Endothelial cell of umbilical vein (primary cell): Measurements from ENCODE around the gene NBEA. TPM values are rescaled to one million over a fixed set of nuclear protein-coding genes. Genes with fewer than 3 reads are reported as not detected.

ENCODE experiments used
- BruUV-seq: library from RNA; stranded (reverse); fragments of 400-500 nt; replicated peaks from 2 replicates; lab custom pipeline; 2021; lab: Mats Ljungman, UMichigan
- CTCF ChIA-PET: fragments of 300-600, 350-600 bp; sonication (Branson Sonifier 250); formaldehyde crosslinking; loops from one replicate; lab custom pipeline; 2021; ENCODE audit warnings: antibody characterized with exemption, inconsistent platforms; lab: Charles Lee
- POLR2A ChIA-PET: fragments of 300-600, 350-600 bp; sonication (Branson Sonifier 250); formaldehyde crosslinking; loops from one replicate; lab custom pipeline; 2021; ENCODE audit warnings: antibody characterized with exemption, inconsistent platforms; lab: Charles Lee
- DNase-seq: peaks from one replicate; pipeline ENCODE4 v3.0.0-alpha.2; 2011; ENCODE audit warnings: low read depth, low spot score
- FAIRE-seq: peaks from 2 replicates; lab custom pipeline; 2011; peaks lifted over from hg19 to GRCh38; lab: Jason Lieb, UNC
- H2AFZ ChIP-seq: 2 replicates; pipeline ENCODE4 v1.6.0; 2012; ENCODE audit warnings: low read depth, low read length, control low read depth, inconsistent platforms
- H3K27ac ChIP-seq: 2 replicates; pipeline ENCODE4 v1.5.1; 2011; ENCODE audit warnings: low read depth, mild to moderate bottlenecking, control low read depth, low read length, moderate library complexity; ENCODE audit not compliant: insufficient read depth
- H3K27me3 ChIP-seq, 2 experiments: 2 replicates each; pipeline versions ENCODE4 v1.6.0 to v1.6.1; 2011; ENCODE audit warnings: low read length in 2 of 2, mixed read lengths in 1 of 2; ENCODE audit not compliant: control insufficient read depth in 2 of 2, insufficient read depth in 2 of 2
- H3K36me3 ChIP-seq, 2 experiments: 2 replicates in 1 of 2; 3 replicates in 1 of 2; pipeline ENCODE4 v1.5.1; 2011; ENCODE audit warnings: low read length in 2 of 2, mild to moderate bottlenecking in 1 of 2, moderate library complexity in 1 of 2; ENCODE audit not compliant: control insufficient read depth in 2 of 2, insufficient read depth in 2 of 2; ENCODE audit errors: extremely low read depth in 1 of 2
- H3K4me1 ChIP-seq: 3 replicates; pipeline ENCODE4 v1.5.1; 2011; ENCODE audit warnings: mild to moderate bottlenecking, low read length; ENCODE audit not compliant: control insufficient read depth, insufficient read depth; ENCODE audit errors: extremely low read depth
- H3K4me2 ChIP-seq: 2 replicates; pipeline ENCODE4 v1.6.1; 2011; ENCODE audit warnings: low read length, control low read depth, mixed read lengths; ENCODE audit not compliant: insufficient read depth
- H3K4me3 ChIP-seq, 3 experiments: fragments of 200-600 bp in 1 of 3; sonication (generic), shearing (Covaris generic) in 1 of 3; replicated peaks in 1 of 3; 2 replicates each; pipeline ENCODE4 v1.5.1; 2011 to 2016; ENCODE audit warnings: control low read depth in 3 of 3, low read length in 3 of 3, mild to moderate bottlenecking in 2 of 3, inconsistent platforms in 1 of 3, low read depth in 1 of 3, moderate library complexity in 1 of 3; ENCODE audit not compliant: insufficient read depth in 1 of 3
- H3K79me2 ChIP-seq: 2 replicates; pipeline ENCODE4 v1.6.0; 2012; ENCODE audit warnings: low read length, inconsistent platforms; ENCODE audit not compliant: control insufficient read depth, insufficient read depth
- H3K9ac ChIP-seq: replicated peaks from 2 replicates; pipeline ENCODE3; 2011; ENCODE audit warnings: low read length, control low read depth; ENCODE audit not compliant: insufficient read depth; ENCODE audit errors: extremely low read depth
- H3K9me1 ChIP-seq: replicated peaks from 3 replicates; pipeline ENCODE4 v1.6.0; 2011; ENCODE audit warnings: mild to moderate bottlenecking, low read length; ENCODE audit not compliant: control insufficient read depth, insufficient read depth; ENCODE audit errors: extremely low read depth
- H3K9me3 ChIP-seq: replicated peaks from 2 replicates; pipeline ENCODE4 v1.5.1; 2012; ENCODE audit warnings: low read length, inconsistent platforms; ENCODE audit not compliant: control insufficient read depth, insufficient read depth
- H4K20me1 ChIP-seq: replicated peaks from 2 replicates; pipeline ENCODE3; 2011; ENCODE audit warnings: mild to moderate bottlenecking, low read length; ENCODE audit not compliant: control insufficient read depth, insufficient read depth; ENCODE audit errors: extremely low read depth
- EZH2 ChIP-seq: IDR thresholded peaks from 2 replicates; pipeline ENCODE4 v1.6.1; 2012; ENCODE audit warnings: borderline replicate concordance, low read depth, mild to moderate bottlenecking, moderate library complexity, low read length, inconsistent platforms; ENCODE audit not compliant: severe bottlenecking
- FOS ChIP-seq: IDR thresholded peaks from 2 replicates; pipeline ENCODE4 v1.6.1; 2011; ENCODE audit warnings: mild to moderate bottlenecking, low read length, moderate library complexity, borderline replicate concordance; ENCODE audit not compliant: insufficient read depth
- GATA2 ChIP-seq: IDR thresholded peaks from 2 replicates; pipeline ENCODE4 v1.7.0; 2011; ENCODE audit warnings: low read depth, mild to moderate bottlenecking, moderate library complexity, mixed read lengths, low read length; ENCODE audit not compliant: insufficient read length, insufficient read depth
- JUN ChIP-seq: IDR thresholded peaks from 2 replicates; pipeline ENCODE4 v1.6.1; 2011; ENCODE audit warnings: borderline replicate concordance, low read depth; ENCODE audit not compliant: insufficient read length, insufficient read depth
- MYC ChIP-seq: IDR thresholded peaks from one replicate; pipeline ENCODE4 v1.6.1; 2011; ENCODE audit warnings: mild to moderate bottlenecking, low read depth, low read length
- POLR2A ChIP-seq: IDR thresholded peaks from 2 replicates; pipeline ENCODE4 v1.6.1; 2012; ENCODE audit warnings: low read depth, mild to moderate bottlenecking, control low read depth, low read length
- POLR2AphosphoS5 ChIP-seq: IDR thresholded peaks from 2 replicates; pipeline ENCODE4 v1.6.1; 2012; ENCODE audit warnings: low read depth, mild to moderate bottlenecking, control low read depth, low read length, moderate library complexity; ENCODE audit not compliant: insufficient read depth
- dilution Hi-C: fragments of 300-500 bp; cut with MboI; formaldehyde crosslinking; loops from one replicate; pipeline ENCODE4 v1.15.0; 2019; ENCODE audit warnings: low sequenced_read_pairs; ENCODE audit not compliant: extremely low pct_ligation_motif_present
- intact Hi-C: fragments of 100-400 bp; cut with micrococcal nuclease; formaldehyde crosslinking; loops from one replicate; pipeline ENCODE4 v1.10.0; 2022
- polyA plus RNA-seq, 4 experiments: library from polyadenylated mRNA; depleted of rRNA in 3 of 4; stranded (reverse) in 3 of 4; unstranded in 1 of 4; fragments of >200 nt; gene quantifications; 2 replicates each; pipeline versions ENCODE4 v1.2.1 to v1.2.3, GENCODE V29; 2011 to 2012; ENCODE audit warnings: missing spikeins in 1 of 4
- total RNA-seq: library from RNA; stranded (reverse); gene quantifications from 2 replicates; pipeline ENCODE4 v1.2.3, GENCODE V29; 2021
- TF ChIP-seq, protein P1 (sequence below): IDR thresholded peaks from 2 replicates; pipeline ENCODE4 v1.6.1; 2011; ENCODE audit not compliant: insufficient read depth, insufficient read length
- TF ChIP-seq, protein P2 (sequence below), 2 donors: IDR thresholded peaks; 1 replicate in 1 of 2; 2 replicates in 1 of 2; pipeline ENCODE4 v1.5.1; 2011; ENCODE audit warnings: low read length in 2 of 2, mild to moderate bottlenecking in 2 of 2, moderate library complexity in 2 of 2, control low read depth in 1 of 2, inconsistent platforms in 1 of 2, low read depth in 1 of 2; ENCODE audit not compliant: insufficient read depth in 1 of 2; ENCODE audit errors: extremely low read depth in 1 of 2

NBEA gene
- total and polyA plus RNA-seq, 2 donors (not counting 3 experiments of a cell fraction or from before 2014, with no cell fraction given): 3.0 to 4.8 TPM

DNA sequence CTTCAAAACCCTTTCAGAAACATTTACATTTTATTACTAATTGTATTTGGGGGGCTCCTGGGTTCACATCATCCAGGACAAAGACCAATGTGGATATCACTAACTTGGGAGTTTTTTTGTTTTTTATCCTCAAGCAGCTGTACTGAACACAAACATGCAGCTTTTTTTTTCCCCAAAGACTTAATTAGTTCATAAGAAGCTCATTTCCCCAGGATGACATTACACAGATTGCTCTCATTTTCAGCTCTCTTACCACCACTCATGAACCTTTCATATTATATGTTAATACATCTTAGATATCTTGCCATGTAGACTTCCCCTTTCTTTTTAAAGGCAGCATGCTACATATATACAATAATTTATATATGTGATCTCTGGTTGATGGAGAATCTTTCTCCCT is 653.1 kb downstream of the NBEA start:
- Histone ChIP-seq H3K4me3 (no peak overlapping the region), H4K20me1 (no peaks in the 10 kb centered on the region), H3K4me2 (no peak overlapping the region), H3K9me3 (no peaks in the 10 kb centered on the region), H3K9ac (no peak overlapping the region), H3K9me1 (no peaks in the 10 kb centered on the region), H3K27me3 (no peaks in the 10 kb centered on the region), H3K4me1 (no peaks in the 10 kb centered on the region), H3K36me3 (no peaks in the 10 kb centered on the region), H3K79me2 (no peaks in the 10 kb centered on the region), H3K27ac (no peak overlapping the region), H2AFZ (no peak overlapping the region)
- intact Hi-C loops: no loop called here
- DNase-seq (no peak), FAIRE-seq (no peak)
- no TSS peak for BruUV-seq
- TF ChIP-seq POLR2AphosphoS5: no peak
- TF ChIP-seq, protein P1, sequence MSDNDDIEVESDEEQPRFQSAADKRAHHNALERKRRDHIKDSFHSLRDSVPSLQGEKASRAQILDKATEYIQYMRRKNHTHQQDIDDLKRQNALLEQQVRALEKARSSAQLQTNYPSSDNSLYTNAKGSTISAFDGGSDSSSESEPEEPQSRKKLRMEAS: no peak
- TF ChIP-seq MYC: no peak
- TF ChIP-seq FOS: no peak
- TF ChIP-seq EZH2: no peak
- TF ChIP-seq JUN: no peak
- no peak for TF ChIP-seq GATA2
- no peak for TF ChIP-seq POLR2A
- TF ChIP-seq, protein P2, sequence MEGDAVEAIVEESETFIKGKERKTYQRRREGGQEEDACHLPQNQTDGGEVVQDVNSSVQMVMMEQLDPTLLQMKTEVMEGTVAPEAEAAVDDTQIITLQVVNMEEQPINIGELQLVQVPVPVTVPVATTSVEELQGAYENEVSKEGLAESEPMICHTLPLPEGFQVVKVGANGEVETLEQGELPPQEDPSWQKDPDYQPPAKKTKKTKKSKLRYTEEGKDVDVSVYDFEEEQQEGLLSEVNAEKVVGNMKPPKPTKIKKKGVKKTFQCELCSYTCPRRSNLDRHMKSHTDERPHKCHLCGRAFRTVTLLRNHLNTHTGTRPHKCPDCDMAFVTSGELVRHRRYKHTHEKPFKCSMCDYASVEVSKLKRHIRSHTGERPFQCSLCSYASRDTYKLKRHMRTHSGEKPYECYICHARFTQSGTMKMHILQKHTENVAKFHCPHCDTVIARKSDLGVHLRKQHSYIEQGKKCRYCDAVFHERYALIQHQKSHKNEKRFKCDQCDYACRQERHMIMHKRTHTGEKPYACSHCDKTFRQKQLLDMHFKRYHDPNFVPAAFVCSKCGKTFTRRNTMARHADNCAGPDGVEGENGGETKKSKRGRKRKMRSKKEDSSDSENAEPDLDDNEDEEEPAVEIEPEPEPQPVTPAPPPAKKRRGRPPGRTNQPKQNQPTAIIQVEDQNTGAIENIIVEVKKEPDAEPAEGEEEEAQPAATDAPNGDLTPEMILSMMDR (IDR thresholded peaks at IDR 0.05; ENCODE audit: extremely low read depth in 1 of 2, insufficient read depth in 1 of 2, low read depth in 1 of 2, low read length in 2 of 2): no peak
- ChIA-PET CTCF (no interaction called here), POLR2A (no interaction called here)
- dilution Hi-C loops: no loop called here
